A673 (cell line): ENCODE measurements around the gene LAMA2. TPM values are rescaled to one million over a fixed set of nuclear protein-coding genes. Genes with fewer than 3 reads are reported as not detected.

Source experiments
- BruUV-seq: library from RNA; stranded (reverse); fragments of 400-500 nt; replicated peaks from 2 replicates; lab custom pipeline; 2021; lab: Mats Ljungman, UMichigan
- CTCF ChIA-PET: fragments of 300-600 bp; sonication (Branson Sonifier 250); formaldehyde crosslinking; loops from one replicate; lab custom pipeline; 2022; ENCODE audit warnings: antibody characterized with exemption; lab: Charles Lee
- POLR2A ChIA-PET: fragments of 300-600 bp; sonication (Branson Sonifier 250); formaldehyde crosslinking; loops from one replicate; lab custom pipeline; 2022; ENCODE audit warnings: antibody characterized with exemption; ENCODE audit not compliant: low non-redundant PET; lab: Charles Lee
- DNase-seq: peaks from one replicate; pipeline ENCODE4 v3.0.0-alpha.2; 2015; ENCODE audit warnings: low spot score
- H3K27ac ChIP-seq: fragments of 200-600 bp; sonication (generic); 2 replicates; pipeline ENCODE4 v1.5.1; 2016; ENCODE audit warnings: mixed run types, low read depth, mild to moderate bottlenecking, mixed read lengths, antibody characterized with exemption, low read length; ENCODE audit not compliant: poor library complexity, severe bottlenecking
- H3K27me3 ChIP-seq: fragments of 200-600 bp; sonication (generic); replicated peaks from 2 replicates; pipeline ENCODE4 v1.6.1; 2017; ENCODE audit warnings: mixed run types, low read depth, mild to moderate bottlenecking, mixed read lengths, antibody characterized with exemption, low read length; ENCODE audit not compliant: insufficient read depth, poor library complexity
- H3K36me3 ChIP-seq: fragments of 200-600 bp; sonication (generic); 2 replicates; pipeline ENCODE4 v1.6.1; 2016; ENCODE audit warnings: mixed run types, mild to moderate bottlenecking, mixed read lengths, antibody characterized with exemption, low read length; ENCODE audit not compliant: insufficient read depth, poor library complexity, severe bottlenecking
- H3K4me1 ChIP-seq: fragments of 200-600 bp; sonication (generic); 2 replicates; pipeline ENCODE4 v1.6.1; 2017; ENCODE audit warnings: mixed run types, mild to moderate bottlenecking, mixed read lengths, antibody characterized with exemption, low read length; ENCODE audit not compliant: insufficient read depth, poor library complexity, severe bottlenecking
- H3K4me3 ChIP-seq: fragments of 200-600 bp; sonication (generic); 2 replicates; pipeline ENCODE4 v1.5.1; 2016; ENCODE audit warnings: low read depth, mixed run types, mild to moderate bottlenecking, mixed read lengths, low read length; ENCODE audit not compliant: poor library complexity, severe bottlenecking
- H3K9me3 ChIP-seq: fragments of 200-600 bp; sonication (generic); 2 replicates; pipeline ENCODE4 v1.6.1; 2016; ENCODE audit warnings: mixed run types, low read depth, mild to moderate bottlenecking, mixed read lengths, antibody characterized with exemption, low read length; ENCODE audit not compliant: poor library complexity, severe bottlenecking
- EZH2 ChIP-seq: fragments of 200-600 bp; sonication (generic); IDR thresholded peaks from 2 replicates; pipeline ENCODE4 v1.6.1; 2017; ENCODE audit warnings: borderline replicate concordance, low read depth, mild to moderate bottlenecking, mixed read lengths, antibody characterized with exemption, low read length; ENCODE audit not compliant: poor library complexity, severe bottlenecking
- intact Hi-C: fragments of 100-400 bp; cut with micrococcal nuclease; formaldehyde crosslinking; loops from one replicate; pipeline ENCODE4 v1.10.0; 2022; ENCODE audit not compliant: unreplicated experiment
- total RNA-seq: library from RNA; stranded (reverse); gene quantifications from 2 replicates; pipeline ENCODE4 v1.2.3, GENCODE V29; 2021
- TF ChIP-seq, protein P1 (sequence below): fragments of 300-800, 200-600 bp; sonication (generic); conservative IDR thresholded peaks from 2 replicates; pipeline ENCODE4 v1.5.1; 2017; ENCODE audit warnings: low read depth, mild to moderate bottlenecking, antibody characterized with exemption, low read length, moderate library complexity, mixed read lengths

Gene LAMA2
- total RNA-seq, 1 experiment from 2014 or later: 2.2 TPM

DNA sequence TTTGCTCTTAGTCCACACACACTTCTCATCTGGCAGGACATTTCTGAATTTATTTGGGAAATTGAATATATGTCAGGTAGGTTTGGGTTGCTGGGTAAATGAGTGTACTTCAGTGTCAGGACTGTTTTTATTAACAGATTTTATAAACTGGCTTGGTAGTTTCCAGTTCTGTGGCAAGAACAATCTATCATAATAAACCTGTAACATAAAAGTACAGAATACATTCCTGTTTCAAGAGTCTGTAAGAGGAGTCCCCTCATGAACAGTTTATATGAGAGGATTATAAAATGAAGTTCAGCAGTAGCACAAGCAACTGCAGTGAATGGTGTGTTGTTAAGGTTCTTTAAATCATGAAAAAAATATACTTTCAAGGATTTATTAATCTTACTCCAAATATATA is 81.8 kb downstream of the LAMA2 start:
- intact Hi-C loops: no loop called here
- Histone ChIP-seq H3K36me3 (no peaks in the 10 kb centered on the region), H3K4me3 (no peak overlapping the region), H3K9me3 (no peaks in the 10 kb centered on the region), H3K27ac (no peak overlapping the region), H3K27me3 (no peaks in the 10 kb centered on the region), H3K4me1 (no peaks in the 10 kb centered on the region)
- no peak for TF ChIP-seq EZH2
- TF ChIP-seq, protein P1, sequence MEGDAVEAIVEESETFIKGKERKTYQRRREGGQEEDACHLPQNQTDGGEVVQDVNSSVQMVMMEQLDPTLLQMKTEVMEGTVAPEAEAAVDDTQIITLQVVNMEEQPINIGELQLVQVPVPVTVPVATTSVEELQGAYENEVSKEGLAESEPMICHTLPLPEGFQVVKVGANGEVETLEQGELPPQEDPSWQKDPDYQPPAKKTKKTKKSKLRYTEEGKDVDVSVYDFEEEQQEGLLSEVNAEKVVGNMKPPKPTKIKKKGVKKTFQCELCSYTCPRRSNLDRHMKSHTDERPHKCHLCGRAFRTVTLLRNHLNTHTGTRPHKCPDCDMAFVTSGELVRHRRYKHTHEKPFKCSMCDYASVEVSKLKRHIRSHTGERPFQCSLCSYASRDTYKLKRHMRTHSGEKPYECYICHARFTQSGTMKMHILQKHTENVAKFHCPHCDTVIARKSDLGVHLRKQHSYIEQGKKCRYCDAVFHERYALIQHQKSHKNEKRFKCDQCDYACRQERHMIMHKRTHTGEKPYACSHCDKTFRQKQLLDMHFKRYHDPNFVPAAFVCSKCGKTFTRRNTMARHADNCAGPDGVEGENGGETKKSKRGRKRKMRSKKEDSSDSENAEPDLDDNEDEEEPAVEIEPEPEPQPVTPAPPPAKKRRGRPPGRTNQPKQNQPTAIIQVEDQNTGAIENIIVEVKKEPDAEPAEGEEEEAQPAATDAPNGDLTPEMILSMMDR: no peak
- CTCF ChIA-PET: no interaction called here
- no peak for DNase-seq
- POLR2A ChIA-PET: no interaction called here
- BruUV-seq: no TSS peak

DNA sequence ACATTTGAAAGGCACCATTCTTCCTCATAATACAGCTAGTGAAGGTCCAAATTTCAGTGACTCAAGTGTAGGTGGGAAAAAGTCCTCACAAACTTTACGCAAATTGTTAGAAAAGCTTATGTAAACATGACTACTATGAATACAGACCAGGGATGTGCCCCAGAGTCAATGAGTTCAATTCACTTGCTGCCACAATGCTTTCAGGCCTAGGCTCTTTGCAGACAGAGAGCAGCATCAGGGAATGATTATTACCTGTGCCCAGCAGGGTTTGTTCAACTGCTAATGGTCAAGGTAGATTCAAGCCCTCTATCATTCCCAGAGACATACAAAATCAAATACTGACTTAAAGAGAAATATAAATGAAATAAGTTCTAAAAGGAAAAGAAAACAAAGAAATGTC is 84.0 kb downstream of the LAMA2 start:
- TF ChIP-seq, protein P1: no peak
- TF ChIP-seq EZH2: no peak
- H3K27me3 ChIP-seq: no peaks in the 10 kb centered on the region
- H3K4me1 ChIP-seq: no peaks in the 10 kb centered on the region
- no peak overlapping the region for H3K4me3 ChIP-seq
- ChIA-PET CTCF (no interaction called here), POLR2A (no interaction called here)
- DNase-seq: no peak
- no TSS peak for BruUV-seq
- intact Hi-C loops: no loop called here
- no peak overlapping the region for H3K27ac ChIP-seq
- no peaks in the 10 kb centered on the region for H3K9me3 ChIP-seq
- no peaks in the 10 kb centered on the region for H3K36me3 ChIP-seq

DNA sequence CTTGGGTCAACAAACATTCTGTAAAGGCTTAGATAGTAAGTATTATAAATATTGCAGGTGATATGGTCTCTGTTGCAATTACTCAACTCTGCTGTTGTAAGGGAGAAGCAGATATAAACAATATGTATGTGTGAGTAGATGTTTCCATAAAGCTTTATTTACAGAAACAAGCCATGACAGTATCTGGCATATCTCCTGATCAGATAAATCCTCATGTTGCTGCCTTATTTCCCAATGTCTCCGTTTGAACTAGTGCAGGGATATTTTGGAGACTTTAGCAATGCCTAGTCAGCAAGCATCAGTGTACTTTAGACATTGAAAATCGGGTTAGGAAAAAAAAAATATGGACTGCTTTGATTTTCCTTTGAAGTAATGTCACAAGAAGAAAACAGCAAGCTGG is 96.1 kb downstream of the LAMA2 start:
- no peak for TF ChIP-seq EZH2
- TF ChIP-seq, protein P1: no peak
- POLR2A ChIA-PET: no interaction called here
- Histone ChIP-seq H3K27ac (no peak overlapping the region), H3K4me1 (no peaks in the 10 kb centered on the region), H3K4me3 (no peak overlapping the region), H3K36me3 (no peaks in the 10 kb centered on the region), H3K27me3 (no peaks in the 10 kb centered on the region), H3K9me3 (no peaks in the 10 kb centered on the region)
- DNase-seq: no peak
- BruUV-seq: no TSS peak
- CTCF ChIA-PET: no interaction called here
- intact Hi-C loops: no loop called here
